Spleen (tissue), 13 donors: ENCODE data around the gene RBX1. TPM values are rescaled to one million over a fixed set of nuclear protein-coding genes. Genes with fewer than 3 reads are reported as not detected.

Experiments used
- DNase-seq: peaks from one replicate; pipeline ENCODE4 v3.0.0-alpha.2; 2020
- H3K27ac ChIP-seq, 8 donors: fragments of 200-600 bp; sonication (generic) in 7 of 8; 1 replicate in 4 of 8; 2 replicates in 4 of 8; pipeline versions ENCODE4 v1.5.0 to v1.8.0; 2016 to 2021; ENCODE audit warnings: inconsistent platforms in 4 of 8, mild to moderate bottlenecking in 4 of 8, moderate library complexity in 1 of 8
- H3K27me3 ChIP-seq, 7 donors: fragments of 200-600 bp; sonication (generic) in 6 of 7; replicated peaks in 1 of 7; 1 replicate in 4 of 7; 2 replicates in 3 of 7; pipeline versions ENCODE4 v1.5.0 to v1.8.0; 2016 to 2021; ENCODE audit warnings: inconsistent platforms in 3 of 7, mild to moderate bottlenecking in 1 of 7
- H3K36me3 ChIP-seq, 6 donors: fragments of 200-600 bp; sonication (generic) in 5 of 6; 1 replicate in 4 of 6; 2 replicates in 2 of 6; pipeline versions ENCODE4 v1.5.0 to v1.8.0; 2016 to 2021; ENCODE audit warnings: inconsistent platforms in 2 of 6
- H3K4me1 ChIP-seq, 6 donors: fragments of 200-600 bp; sonication (generic) in 5 of 6; 1 replicate in 3 of 6; 2 replicates in 3 of 6; pipeline versions ENCODE4 v1.5.0 to v1.8.0; 2016 to 2021; ENCODE audit warnings: inconsistent platforms in 3 of 6
- H3K4me3 ChIP-seq, 8 donors: fragments of 200-600 bp; sonication (generic) in 7 of 8; 1 replicate in 4 of 8; 2 replicates in 4 of 8; pipeline versions ENCODE4 v1.5.0 to v1.8.0; 2016 to 2021; ENCODE audit warnings: inconsistent platforms in 4 of 8, mild to moderate bottlenecking in 4 of 8, moderate library complexity in 2 of 8
- H3K9me3 ChIP-seq, 8 donors: fragments of 200-600 bp; sonication (generic) in 7 of 8; 1 replicate in 4 of 8; 2 replicates in 4 of 8; pipeline versions ENCODE4 v1.5.0 to v1.8.0; 2016 to 2021; ENCODE audit warnings: inconsistent platforms in 4 of 8
- CTCF ChIP-seq, 11 experiments: fragments of 200-600 bp in 7 of 11; fragments of 450-650 bp in 4 of 11; sonication (generic) in 4 of 11; IDR thresholded peaks in 8 of 11; conservative IDR thresholded peaks in 3 of 11; 1 replicate in 7 of 11; 2 replicates in 4 of 11; pipeline versions ENCODE4 v1.4.0 to v1.8.0; 2016 to 2021; ENCODE audit warnings: antibody characterized with exemption in 11 of 11, inconsistent platforms in 4 of 11, mild to moderate bottlenecking in 1 of 11
- POLR2A ChIP-seq, 3 donors: fragments of 450-650 bp; IDR thresholded peaks; one replicate each; pipeline ENCODE4 v1.5.1; 2017; ENCODE audit warnings: antibody characterized with exemption in 3 of 3, mild to moderate bottlenecking in 1 of 3
- POLR2AphosphoS5 ChIP-seq, 3 donors: sonication (generic); formaldehyde crosslinking; IDR thresholded peaks; one replicate each; pipeline ENCODE4 v1.5.1; 2017; ENCODE audit warnings: antibody characterized with exemption in 3 of 3
- WGBS, 5 donors: extraction: QIAGEN DNeasy Blood & Tissue Kit in 3 of 5; methylation state at CpG; one replicate each; pipeline versions ENCODE4 v1.1.5 to v1.1.7; 2013 to 2018; 5-methylcytosine and 5-hydroxymethylcytosine counted together
- intact Hi-C: fragments of 100-400 bp; cut with DNase I; formaldehyde crosslinking; loops from one replicate; pipeline ENCODE4 v1.15.0; 2023; ENCODE audit warnings: low total_unique reads
- long read RNA-seq, 2 donors: transcript quantifications; one replicate each; lab custom pipeline, GENCODE V29; 2026
- polyA plus RNA-seq, 3 donors: library from polyadenylated mRNA; stranded (reverse); fragments of 200-250 nt; gene quantifications; one replicate each; pipeline ENCODE4 v1.2.1, GENCODE V29; 2013
- total RNA-seq, 7 donors: library from RNA; depleted of rRNA in 3 of 7; stranded (reverse); fragments of >200 nt in 3 of 7; fragmentation: NEBNext Ultra II Directional in 4 of 7; extraction: Animal tissue kit (Norgen Biotek cat#: 25700) in 4 of 7; gene quantifications; one replicate each; pipeline versions ENCODE4 v1.1.0 to v1.2.1, GENCODE V29; 2016 to 2021
- donor health status: healthy with polysubstance abuse.
- donor health status: DM: no; HTN: no; CAD: no; lungs with moderate emphysema.
- donor health status: DM: no; HTN: no; CAD: no.
- donor health status: Bipolar disorder and iron deficiency.
- donor health status: healthy.
- donor health status: DM: no; HTN: no; CAD: no.
- donor health status: DM: yes; HTN: yes; CAD: no.

The RBX1 gene
- 10 to 100 TPM; 28.0 to 45.6 (median 40.7) TPM for total RNA-seq
- 10 to 100 TPM; 73.2 to 86.8 (median 83.9) TPM for polyA plus RNA-seq
- long read RNA-seq, donor 1, transcript RBX1-201 (5 exons, 1,188 nt): major isoform, 109 of 137 reads
- long read RNA-seq, donor 1, transcript RBX1-202 (2 exons, 1,871 nt): minor isoform, 12 of 137 reads
- long read RNA-seq, donor 1, partial matches to known transcripts: 5 of 137 reads
- long read RNA-seq, donor 1, other reads (novel, unspliced or antisense): 10 of 137 reads
- long read RNA-seq, donor 2, transcript RBX1-202 (2 exons, 1,871 nt): minor isoform, 5 of 107 reads
- long read RNA-seq, donor 2, transcript RBX1-201 (5 exons, 1,188 nt): major isoform, 88 of 107 reads
- long read RNA-seq, donor 2, partial matches to known transcripts: 12 of 107 reads
- long read RNA-seq, donor 2, other reads (novel, unspliced or antisense): 0 of 107 reads

- 0 to 1% (median 1%) methylated on average over 40 to 86 of the region's 86 CpGs for WGBS, 5 donors
- H3K9me3 ChIP-seq: no peaks in the 10 kb centered on the region
- DNase-seq: peak; percentile 100
- peak within 1 kb of the TSS; percentile 62 to 95 (median 80) for H3K4me3 ChIP-seq
- H3K27ac ChIP-seq: peak within 1 kb of the TSS; percentile 88 to 99 (median 98)
- TF ChIP-seq POLR2AphosphoS5 (IDR thresholded peaks at IDR 0.05) (peak; percentile 92 to 97 (median 94)), POLR2A (IDR thresholded peaks at IDR 0.05) (peak; percentile 78 to 95 (median 92)), CTCF (IDR thresholded peaks at IDR 0.05 in 8 of 11, conservative IDR thresholded peaks at IDR 0.05 in 3 of 11) (peak in 1 of 11 experiments; percentile 5)
- H3K27me3 ChIP-seq: no peaks in the 10 kb centered on the region
- peaks cover 0 to 32% (median 19%) of the 10 kb centered on the region in 6 donors for H3K36me3 ChIP-seq
- peaks cover 15 to 58% (median 35%) of the 10 kb centered on the region in 6 donors for H3K4me1 ChIP-seq
- intact Hi-C loops: loop anchor here (2.0 to 10.0 kb wide), 2 partner anchors 74 to 142 kb away; partner anchors contain the start of gene EP300
Measured at GRCh38 chr22:40950962-40951794, at the start of gene RBX1. Gene RBX1, plus strand, starts transcription at chr22:40951378. Its CDS starts 21 bp downstream, at chr22:40951399.

GRCh38 chr22:40904101-40904500, 47.1 kb upstream of the RBX1 start:
- 91 to 100% (median 100%) methylated on average over 1 of the region's 1 CpG for WGBS, 5 donors
- Histone ChIP-seq H3K27me3 (no peaks in the 10 kb centered on the region), H3K9me3 (no peaks in the 10 kb centered on the region), H3K4me3 (no peak overlapping the region), H3K36me3 (peaks cover 0 to 58% (median 12%) of the 10 kb centered on the region in 6 donors), H3K27ac (no peak overlapping the region), H3K4me1 (peaks cover 0 to 3% (median under 1%) of the 10 kb centered on the region in 6 donors)
- intact Hi-C loops: no loop called here
- DNase-seq: no peak
- TF ChIP-seq POLR2AphosphoS5 (IDR thresholded peaks at IDR 0.05) (no peak), CTCF (IDR thresholded peaks at IDR 0.05 in 8 of 11, conservative IDR thresholded peaks at IDR 0.05 in 3 of 11) (no peak), POLR2A (IDR thresholded peaks at IDR 0.05) (no peak)

GRCh38 chr22:40908895-40909294, 42.3 kb upstream of the RBX1 start:
- peaks cover 0 to 95% (median 36%) of the 10 kb centered on the region in 6 donors for H3K36me3 ChIP-seq
- intact Hi-C loops: no loop called here
- no peak for DNase-seq
- no peaks in the 10 kb centered on the region for H3K27me3 ChIP-seq
- WGBS, 5 donors: 94 to 98% (median 96%) methylated on average over 6 of the region's 6 CpGs
- no peak overlapping the region for H3K27ac ChIP-seq
- no peaks in the 10 kb centered on the region for H3K9me3 ChIP-seq
- TF ChIP-seq CTCF (IDR thresholded peaks at IDR 0.05 in 8 of 11, conservative IDR thresholded peaks at IDR 0.05 in 3 of 11) (no peak), POLR2A (IDR thresholded peaks at IDR 0.05) (no peak)
- H3K4me3 ChIP-seq: no peak overlapping the region
- H3K4me1 ChIP-seq: no peaks in the 10 kb centered on the region
